ENCODE data around the gene NCR2. TPM values are rescaled to one million over a fixed set of nuclear protein-coding genes. Genes with fewer than 3 reads are reported as not detected.

Gene NCR2
- total RNA-seq, 2 experiments from 2014 or later: not detected

GRCh38 chr6:41375598-41376151, 40.3 kb downstream of the NCR2 start:
- Histone ChIP-seq H3K4me3 (ENCODE audit: low read depth, low read length, poor library complexity, severe bottlenecking) (no peak overlapping the region), H3K9me3 (ENCODE audit: low read length) (no peaks in the 10 kb centered on the region), H3K79me2 (ENCODE audit: insufficient read depth, low read depth, low read length) (no peaks in the 10 kb centered on the region), H3K4me1 (ENCODE audit: insufficient read depth, low read length, poor library complexity, severe bottlenecking) (no peaks in the 10 kb centered on the region), H2AFZ (ENCODE audit: low read length) (no peak overlapping the region), H3K36me3 (ENCODE audit: insufficient read depth, low read length) (no peaks in the 10 kb centered on the region), H3K4me2 (ENCODE audit: low read length) (no peak overlapping the region), H3K27ac (ENCODE audit: low read depth, low read length, poor library complexity, severe bottlenecking) (no peak overlapping the region), H3K9me2 (ENCODE audit: insufficient read depth, low read length) (no peaks in the 10 kb centered on the region), H4K20me1 (ENCODE audit: insufficient read depth, low read length) (no peaks in the 10 kb centered on the region)
- ChIA-PET POLR2A (no interaction called here), CTCF (ENCODE audit: unreplicated experiment) (no interaction called here)
- no peak for TF ChIP-seq EZH2phosphoT487 (IDR thresholded peaks at IDR 0.05; ENCODE audit: borderline replicate concordance, low read depth, low read length)
- TF ChIP-seq CTCF (conservative IDR thresholded peaks at IDR 0.05; ENCODE audit: low read length): no peak
- intact Hi-C loops (cut with micrococcal nuclease; ENCODE audit: unreplicated experiment): no loop called here
- BruUV-seq (replicated peaks): no TSS peak
- DNase-seq (ENCODE audit: low spot score): no peak

DNA sequence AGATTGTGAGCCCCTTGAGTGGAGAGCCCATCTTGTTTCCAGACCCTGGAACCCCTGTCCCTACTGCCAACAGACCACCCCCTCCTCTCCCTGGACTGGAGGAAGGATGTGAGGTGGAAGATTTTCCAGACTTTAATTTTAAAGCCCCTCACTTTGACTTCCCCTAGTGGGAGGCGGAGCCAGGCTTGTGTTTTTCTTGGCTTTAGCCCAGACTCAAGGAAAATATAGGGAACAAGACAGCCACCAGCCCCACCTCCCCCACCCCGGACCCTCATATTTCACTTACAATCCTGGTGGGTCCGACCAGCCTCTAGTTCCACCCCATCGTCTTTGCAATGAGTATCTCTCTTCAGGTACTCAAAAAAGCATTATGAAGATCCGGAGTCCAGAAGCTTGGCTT, 40.8 kb downstream of the NCR2 start:
- POLR2A ChIA-PET: no interaction called here
- Histone ChIP-seq H3K4me1 (ENCODE audit: insufficient read depth, low read length, poor library complexity, severe bottlenecking) (no peaks in the 10 kb centered on the region), H4K20me1 (ENCODE audit: insufficient read depth, low read length) (no peaks in the 10 kb centered on the region), H2AFZ (ENCODE audit: low read length) (no peak overlapping the region), H3K4me3 (ENCODE audit: low read depth, low read length, poor library complexity, severe bottlenecking) (no peak overlapping the region), H3K27ac (ENCODE audit: low read depth, low read length, poor library complexity, severe bottlenecking) (no peak overlapping the region), H3K36me3 (ENCODE audit: insufficient read depth, low read length) (no peaks in the 10 kb centered on the region), H3K79me2 (ENCODE audit: insufficient read depth, low read depth, low read length) (no peaks in the 10 kb centered on the region), H3K9me2 (ENCODE audit: insufficient read depth, low read length) (no peaks in the 10 kb centered on the region), H3K4me2 (ENCODE audit: low read length) (no peak overlapping the region), H3K9me3 (ENCODE audit: low read length) (no peaks in the 10 kb centered on the region)
- BruUV-seq (replicated peaks): no TSS peak
- intact Hi-C loops (cut with micrococcal nuclease; ENCODE audit: unreplicated experiment): no loop called here
- TF ChIP-seq EZH2phosphoT487 (IDR thresholded peaks at IDR 0.05; ENCODE audit: borderline replicate concordance, low read depth, low read length) (no peak), CTCF (conservative IDR thresholded peaks at IDR 0.05; ENCODE audit: low read length) (no peak)
- no peak for DNase-seq (ENCODE audit: low spot score)
- CTCF ChIA-PET (ENCODE audit: unreplicated experiment): no interaction called here

DNA sequence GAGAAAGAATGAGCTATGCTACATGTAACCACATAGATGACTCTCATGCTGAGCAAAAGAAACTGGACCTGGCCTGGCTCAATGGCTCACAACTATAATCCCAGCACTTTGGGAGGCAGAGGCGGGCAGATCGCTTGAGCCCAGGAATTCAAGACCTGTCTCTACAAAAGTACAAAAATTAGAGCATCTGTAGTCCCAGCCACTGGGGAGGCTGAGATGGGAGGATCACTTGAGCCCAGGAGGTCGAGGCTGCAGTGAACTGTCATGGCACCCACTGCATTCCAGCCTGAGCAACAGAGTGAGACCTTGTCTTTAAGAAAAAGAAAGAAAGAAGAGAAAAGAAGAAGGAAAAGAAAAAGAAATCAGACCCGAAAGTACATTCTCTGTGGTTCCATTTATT, 41.7 kb downstream of the NCR2 start:
- H3K4me2 ChIP-seq (ENCODE audit: low read length): no peak overlapping the region
- no peak for TF ChIP-seq EZH2phosphoT487 (IDR thresholded peaks at IDR 0.05; ENCODE audit: borderline replicate concordance, low read depth, low read length)
- no peaks in the 10 kb centered on the region for H3K9me2 ChIP-seq (ENCODE audit: insufficient read depth, low read length)
- H3K4me3 ChIP-seq (ENCODE audit: low read depth, low read length, poor library complexity, severe bottlenecking): no peak overlapping the region
- H4K20me1 ChIP-seq (ENCODE audit: insufficient read depth, low read length): no peaks in the 10 kb centered on the region
- CTCF ChIA-PET (ENCODE audit: unreplicated experiment): no interaction called here
- no peaks in the 10 kb centered on the region for H3K9me3 ChIP-seq (ENCODE audit: low read length)
- no peaks in the 10 kb centered on the region for H3K4me1 ChIP-seq (ENCODE audit: insufficient read depth, low read length, poor library complexity, severe bottlenecking)
- H2AFZ ChIP-seq (ENCODE audit: low read length): no peak overlapping the region
- DNase-seq (ENCODE audit: low spot score): no peak
- intact Hi-C loops (cut with micrococcal nuclease; ENCODE audit: unreplicated experiment): no loop called here
- BruUV-seq (replicated peaks): no TSS peak
- no peak overlapping the region for H3K27ac ChIP-seq (ENCODE audit: low read depth, low read length, poor library complexity, severe bottlenecking)
- POLR2A ChIA-PET: no interaction called here
- no peaks in the 10 kb centered on the region for H3K79me2 ChIP-seq (ENCODE audit: insufficient read depth, low read depth, low read length)
- H3K36me3 ChIP-seq (ENCODE audit: insufficient read depth, low read length): no peaks in the 10 kb centered on the region

All from OCI-LY7 (cell line).